HG02970 (cell line): ENCODE measurements around the gene MEAK7.

Source experiments
- ATAC-seq: cut with Tn5 transposase; IDR thresholded peaks from one replicate; pipeline ENCODE4 v1.9.1; 2021; ENCODE audit warnings: mild to moderate bottlenecking, moderate library complexity, moderate number of reproducible peaks; ENCODE audit not compliant: unreplicated experiment, low FRiP score

MEAK7 gene

DNA sequence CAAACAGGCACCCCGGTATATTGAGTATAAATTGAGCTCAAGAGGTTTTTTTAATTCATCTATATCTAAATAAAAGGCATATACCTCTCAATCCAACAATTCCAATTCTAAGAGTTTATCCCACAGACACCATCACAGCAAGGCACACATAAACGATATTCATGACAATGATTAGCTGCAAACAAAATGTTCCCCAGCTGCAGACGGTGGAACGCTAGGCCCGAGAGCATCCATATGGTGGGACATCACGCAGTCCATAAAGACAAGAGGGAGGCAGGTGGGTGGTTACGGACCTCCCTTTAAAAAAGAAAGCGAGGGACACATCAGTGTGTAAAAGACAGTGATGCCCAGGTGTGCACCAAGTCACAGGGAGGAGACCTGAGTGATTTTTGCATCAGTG lies 28.1 kb downstream of the MEAK7 start:
- ATAC-seq = no peak

DNA sequence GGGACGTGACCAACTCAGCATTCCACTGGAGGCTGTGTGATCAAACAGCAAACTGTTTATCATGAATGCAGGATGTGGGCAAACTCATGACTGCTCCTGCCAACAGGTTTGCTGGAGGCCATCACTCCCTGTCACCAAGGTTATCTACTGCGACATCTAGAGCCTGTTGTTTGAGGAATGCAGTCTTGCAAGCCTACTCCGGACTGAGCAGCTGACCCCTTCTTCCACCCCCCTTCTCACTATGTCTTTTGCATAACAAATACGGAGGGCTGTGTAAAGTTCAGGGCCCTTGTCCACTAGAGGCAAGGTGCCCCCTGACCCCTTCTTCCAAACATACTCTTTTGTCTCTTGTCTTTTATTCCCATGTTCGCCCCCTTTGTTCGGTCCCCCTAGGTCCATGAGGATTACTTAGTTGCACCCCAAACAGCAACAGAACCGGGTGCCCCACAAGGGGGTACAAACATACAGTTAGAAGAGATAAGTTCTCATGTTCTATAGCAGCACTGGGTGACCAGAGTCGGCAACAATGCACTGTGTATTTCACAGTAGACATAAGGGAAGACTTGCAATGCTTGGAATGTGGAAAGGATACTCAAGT lies 28.7 kb downstream of the MEAK7 start:
- no peak for ATAC-seq

DNA sequence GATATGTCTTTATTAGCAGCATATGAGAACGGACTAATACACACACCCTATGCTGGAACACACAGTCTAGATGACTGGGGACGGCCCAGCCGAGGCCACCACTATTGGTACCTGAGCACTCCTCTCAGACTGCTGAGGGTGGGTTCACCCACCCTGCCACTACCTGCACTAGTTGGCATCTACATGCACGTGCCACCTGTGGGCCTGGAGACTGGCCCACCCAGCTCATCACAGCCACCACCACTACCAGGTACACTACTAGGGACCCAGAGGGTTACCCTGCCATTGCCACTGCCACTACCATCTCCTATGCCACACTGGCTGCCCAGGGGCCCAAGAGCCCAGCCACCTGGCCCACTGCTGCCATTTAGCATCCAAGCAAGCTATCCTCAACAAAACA lies 32.5 kb downstream of the MEAK7 start:
- ATAC-seq = no peak

DNA sequence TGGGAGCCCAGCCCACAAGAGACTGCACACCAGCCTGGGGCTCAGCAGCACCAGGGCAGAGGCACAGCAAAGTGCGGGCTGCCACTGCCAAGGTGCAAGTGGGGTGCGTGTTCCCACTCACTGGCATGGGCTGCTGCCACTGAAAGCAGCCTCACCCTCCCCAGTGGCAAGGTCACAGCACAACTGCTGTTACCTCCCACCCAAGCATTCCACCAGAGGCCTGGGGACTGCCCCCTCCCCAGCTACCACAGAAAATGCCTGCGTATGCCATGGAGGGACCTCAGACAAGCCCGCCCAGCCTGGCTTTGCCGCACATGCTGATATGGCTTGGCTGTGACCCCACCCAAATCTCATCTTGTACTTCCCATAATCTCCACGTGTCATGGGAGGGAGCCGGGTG lies 33.1 kb downstream of the MEAK7 start:
- no peak for ATAC-seq

DNA sequence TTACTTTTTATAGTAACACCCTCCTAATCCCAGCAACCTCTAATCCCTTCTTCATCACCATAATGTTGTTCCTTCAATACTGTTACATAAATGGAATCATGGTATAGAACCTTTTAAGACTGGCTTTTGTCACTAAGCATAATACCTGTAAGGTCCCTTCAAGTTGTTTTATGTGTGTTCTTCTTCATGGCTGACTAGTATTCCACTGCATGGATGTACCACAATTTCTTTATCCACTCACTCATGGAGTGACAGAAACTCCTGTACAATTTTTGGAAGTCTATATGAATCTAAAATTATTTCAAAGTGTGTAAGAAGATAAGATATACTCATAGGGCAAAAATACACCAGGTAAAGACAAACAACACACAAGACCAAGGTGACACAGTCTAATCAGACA lies 36.8 kb downstream of the MEAK7 start:
- no peak for ATAC-seq

DNA sequence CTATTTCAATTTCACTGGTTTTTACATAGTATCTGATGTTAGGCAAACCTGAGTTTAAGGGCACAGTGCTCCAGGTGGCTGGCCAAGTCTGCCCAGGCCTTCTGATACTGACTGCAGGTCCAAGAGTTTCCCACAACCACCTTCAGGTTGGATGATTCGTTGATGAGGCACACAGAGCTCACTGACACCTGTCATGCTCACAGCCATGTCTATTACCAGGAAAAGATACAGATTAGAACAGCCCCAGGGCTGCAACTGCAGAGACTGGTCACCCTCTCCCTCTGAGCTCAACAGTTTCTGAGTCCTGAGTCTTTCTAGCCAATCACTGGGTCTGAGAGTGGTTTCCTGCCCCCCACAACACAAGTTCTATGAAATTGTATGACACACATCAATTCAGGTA lies 37.2 kb downstream of the MEAK7 start:
- ATAC-seq = no peak

DNA sequence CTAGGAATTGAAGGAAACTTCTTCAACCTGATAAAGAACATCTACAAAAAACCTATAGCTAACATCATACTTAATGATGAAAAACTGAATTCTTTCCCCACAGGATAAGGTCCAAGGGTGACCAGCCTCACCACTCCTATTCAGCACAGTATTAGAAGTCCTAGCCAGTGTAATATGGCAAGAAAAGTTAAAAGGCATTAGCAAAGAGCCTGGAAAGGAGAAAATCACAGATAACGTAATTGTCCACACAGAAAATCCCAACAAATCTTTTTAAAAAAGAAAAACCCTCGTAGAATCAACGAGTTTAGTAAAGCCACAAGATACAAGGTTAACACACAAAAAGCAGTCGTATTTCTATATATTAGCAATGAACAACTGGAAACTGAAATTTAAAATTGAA lies 37.8 kb downstream of the MEAK7 start:
- no peak for ATAC-seq

DNA sequence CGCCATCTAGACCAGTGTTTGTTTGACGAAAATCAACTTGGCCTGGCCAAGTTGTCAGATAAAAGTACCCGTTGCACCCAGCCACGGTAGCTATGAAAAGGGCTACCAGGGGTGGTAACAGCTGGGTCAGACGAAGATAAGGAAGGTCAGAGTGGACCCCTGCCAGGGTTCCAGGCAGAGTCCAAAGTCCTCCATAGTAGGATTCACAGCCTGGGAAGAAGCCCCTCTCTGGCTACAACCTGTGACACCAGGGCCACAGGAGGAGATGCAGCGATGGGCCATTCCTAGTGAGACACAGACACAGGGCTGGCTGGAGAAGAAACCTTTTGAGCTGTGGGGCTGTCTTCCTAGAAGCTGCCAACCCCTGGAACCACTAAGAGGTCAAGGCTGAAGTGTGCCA lies 39.3 kb downstream of the MEAK7 start:
- ATAC-seq = no peak

DNA sequence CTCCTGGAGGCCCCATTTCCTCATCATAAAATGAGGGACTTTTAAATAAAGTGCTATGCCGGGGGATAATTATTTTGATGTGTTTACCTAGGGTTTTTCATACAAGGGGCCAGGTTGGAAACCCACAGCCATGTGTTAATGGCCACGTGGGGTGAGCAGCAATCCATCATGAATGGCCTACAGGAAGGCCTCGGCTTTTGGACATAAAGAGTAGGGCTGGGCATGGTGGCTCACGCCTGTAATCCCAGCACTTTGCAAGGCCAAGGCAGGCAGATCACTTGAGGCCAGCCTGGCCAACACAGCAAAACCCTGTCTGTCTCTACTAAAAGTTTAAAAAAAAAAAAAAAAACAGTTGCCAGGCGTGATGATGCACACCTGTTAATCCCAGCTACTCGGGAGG lies 40.3 kb downstream of the MEAK7 start:
- ATAC-seq = no peak

DNA sequence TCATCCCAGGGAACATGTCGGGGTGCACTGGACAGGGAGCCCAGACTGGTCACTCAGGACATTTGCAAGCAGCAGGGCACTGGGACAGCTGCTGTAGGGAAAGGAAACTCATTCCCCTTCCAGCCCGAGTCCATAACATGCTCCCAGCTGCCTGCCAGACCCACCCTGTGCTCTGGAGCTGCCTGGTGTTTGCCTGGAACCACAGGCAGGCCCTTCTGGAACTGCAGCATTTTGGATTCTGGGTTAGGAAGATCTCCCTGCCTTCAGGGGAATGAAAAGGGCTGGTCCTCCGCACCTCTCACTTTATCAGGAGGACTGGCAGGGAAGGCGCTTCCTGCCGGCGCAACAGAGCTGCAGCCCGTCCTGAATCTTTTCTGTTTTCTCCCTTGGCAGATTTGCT lies 41.2 kb downstream of the MEAK7 start:
- ATAC-seq = no peak

DNA sequence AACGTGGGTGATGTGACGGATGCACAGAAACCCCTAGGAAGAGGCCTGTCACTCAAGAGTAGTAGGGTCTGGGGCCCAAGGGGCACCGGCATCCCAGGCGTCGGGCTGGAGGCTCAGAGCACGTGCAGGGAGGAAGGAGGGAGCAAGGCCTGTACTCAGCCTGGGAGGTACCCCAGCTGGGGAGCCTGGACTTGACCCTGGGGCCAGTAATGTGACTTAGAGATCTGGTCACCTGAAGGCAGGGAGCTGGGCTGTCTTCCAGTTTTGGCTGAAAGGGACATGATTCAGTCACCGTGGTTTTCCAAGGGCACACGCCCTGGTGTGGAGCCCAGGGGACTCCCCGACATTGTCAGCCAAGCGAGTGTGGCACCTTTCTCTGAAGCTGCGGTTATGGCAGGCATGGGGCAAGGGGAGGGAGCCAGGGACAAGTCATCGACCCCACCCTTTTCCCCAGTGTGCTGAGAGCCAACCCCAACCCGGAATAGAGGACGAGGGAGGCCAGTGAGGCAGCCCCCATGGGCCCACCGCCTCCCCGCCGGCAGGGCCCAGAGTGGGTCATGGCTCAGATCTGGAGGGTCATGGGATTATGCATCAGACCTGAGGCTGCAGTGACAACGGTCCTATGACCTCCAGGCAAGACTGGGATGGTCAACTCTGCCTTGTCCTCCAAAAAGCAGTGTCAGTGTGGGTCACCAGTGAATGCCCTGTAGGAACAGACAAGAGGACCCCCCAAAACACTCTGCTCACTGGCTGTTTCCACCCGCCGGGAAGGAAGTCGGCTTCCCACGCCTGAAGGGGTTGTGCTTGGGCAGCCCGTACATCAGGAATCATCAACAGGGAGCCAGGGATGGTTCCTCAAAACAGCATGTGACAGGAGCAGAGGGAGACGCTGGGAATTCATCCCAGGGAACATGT lies 41.9 kb downstream of the MEAK7 start:
- no peak for ATAC-seq

DNA sequence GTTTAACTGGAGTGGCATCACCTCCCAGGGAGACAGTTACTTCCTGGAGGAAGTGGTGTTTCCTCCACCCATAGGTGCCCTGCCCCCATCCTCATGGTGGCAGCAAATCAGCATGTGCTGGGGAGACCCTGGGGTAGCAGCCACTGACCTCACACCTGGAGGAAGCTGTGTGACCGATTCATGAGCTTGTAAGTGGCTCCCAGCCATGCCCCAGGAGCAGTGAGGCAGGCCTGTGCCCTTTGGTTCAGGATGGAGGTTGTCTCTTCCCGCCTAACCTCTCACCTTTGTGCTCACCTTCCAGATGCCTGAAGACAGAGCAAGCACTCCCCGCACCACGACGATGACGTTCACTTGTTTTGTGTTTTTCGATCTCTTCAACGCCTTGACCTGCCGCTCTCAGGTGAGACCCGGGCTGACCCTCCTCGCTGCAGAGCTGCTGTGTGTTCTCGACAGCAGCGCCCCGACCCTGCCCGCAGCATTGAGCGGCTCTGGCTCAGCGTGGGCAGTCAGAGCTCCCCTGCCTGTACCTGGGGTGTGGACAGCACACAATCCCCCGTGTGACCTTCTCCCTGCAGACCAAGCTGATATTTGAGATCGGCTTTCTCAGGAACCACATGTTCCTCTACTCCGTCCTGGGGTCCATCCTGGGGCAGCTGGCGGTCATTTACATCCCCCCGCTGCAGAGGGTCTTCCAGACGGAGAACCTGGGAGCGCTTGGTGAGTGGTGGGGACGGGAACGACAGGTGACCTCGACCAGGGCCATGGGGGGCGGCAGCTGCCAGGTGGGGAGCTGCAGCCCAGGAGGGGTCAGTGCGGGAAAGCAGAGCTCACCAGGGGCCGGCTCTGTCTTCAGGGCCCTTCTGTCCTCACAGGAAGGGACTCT lies 42.8 kb downstream of the MEAK7 start:
- no peak for ATAC-seq

DNA sequence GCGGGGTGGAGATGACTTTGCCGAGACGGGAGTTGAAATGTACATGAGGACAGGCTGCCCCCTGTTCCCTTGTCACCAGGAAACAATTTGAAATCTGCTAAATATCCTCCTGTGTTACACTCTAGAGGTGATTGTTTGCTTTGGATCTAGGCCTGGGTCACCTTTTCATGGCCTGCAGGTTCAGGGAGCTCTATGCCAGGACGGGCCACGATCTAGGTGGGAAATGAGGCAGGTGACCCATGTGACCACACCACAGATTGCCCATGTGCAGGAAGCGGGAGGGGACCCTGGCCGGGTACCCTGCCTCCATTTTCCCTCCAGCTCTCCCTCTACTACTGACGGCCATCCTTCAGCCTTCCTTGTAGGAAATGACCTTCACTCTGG lies 43.4 kb downstream of the MEAK7 start:
- ATAC-seq = no peak

DNA sequence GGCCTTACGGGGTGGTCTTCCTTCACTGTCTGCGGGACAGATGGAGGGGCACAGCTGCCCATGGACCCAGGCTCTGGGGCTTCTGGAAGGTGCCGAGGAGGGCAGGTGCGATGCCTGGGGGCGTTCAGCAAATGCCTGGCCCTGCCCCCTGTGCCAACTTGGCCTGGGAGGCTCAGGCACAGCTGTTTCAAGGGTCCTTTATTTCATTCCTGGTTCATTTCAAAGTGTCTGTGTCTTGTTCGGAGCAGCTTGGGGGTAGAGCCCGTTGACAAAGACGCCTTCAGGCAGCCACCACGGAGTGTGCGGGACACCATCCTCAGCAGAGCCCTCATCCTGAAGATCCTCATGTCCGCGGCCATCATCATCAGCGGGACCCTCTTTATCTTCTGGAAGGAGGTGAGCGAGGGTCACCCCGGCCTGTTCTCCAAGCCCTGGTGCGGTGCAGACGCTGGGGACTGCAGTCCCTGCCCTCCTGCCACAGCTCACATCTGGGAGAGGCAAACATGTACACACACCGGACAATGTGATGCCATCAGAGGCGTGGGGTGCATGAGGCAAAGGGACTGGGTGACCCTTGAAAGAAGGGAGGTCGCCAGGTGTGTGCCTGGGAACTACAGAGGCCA lies 43.9 kb downstream of the MEAK7 start:
- ATAC-seq = no peak

DNA sequence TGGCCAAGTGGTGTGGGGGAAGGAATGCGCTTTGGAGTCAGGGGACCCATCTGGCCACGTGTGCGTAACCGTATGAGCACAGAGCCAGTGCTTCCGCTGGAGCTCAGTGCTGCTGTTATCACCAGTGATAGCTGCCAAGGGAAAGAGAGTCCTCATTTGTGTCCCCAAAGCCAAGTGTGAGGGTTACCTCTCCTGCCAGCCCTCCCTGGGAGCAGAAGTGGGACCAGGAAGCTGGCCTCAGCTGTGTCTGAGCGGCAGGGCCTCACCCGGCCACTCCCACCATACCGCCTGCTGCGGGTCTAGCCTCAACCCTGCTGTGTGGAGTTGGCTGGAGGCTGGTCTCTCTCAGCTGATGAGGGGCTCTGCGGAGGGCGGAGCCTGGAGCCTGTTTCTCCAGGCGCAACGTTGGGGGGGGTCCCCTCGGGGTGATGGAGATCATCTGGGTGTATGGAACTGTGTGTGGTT lies 44.5 kb downstream of the MEAK7 start:
- no peak for ATAC-seq

DNA sequence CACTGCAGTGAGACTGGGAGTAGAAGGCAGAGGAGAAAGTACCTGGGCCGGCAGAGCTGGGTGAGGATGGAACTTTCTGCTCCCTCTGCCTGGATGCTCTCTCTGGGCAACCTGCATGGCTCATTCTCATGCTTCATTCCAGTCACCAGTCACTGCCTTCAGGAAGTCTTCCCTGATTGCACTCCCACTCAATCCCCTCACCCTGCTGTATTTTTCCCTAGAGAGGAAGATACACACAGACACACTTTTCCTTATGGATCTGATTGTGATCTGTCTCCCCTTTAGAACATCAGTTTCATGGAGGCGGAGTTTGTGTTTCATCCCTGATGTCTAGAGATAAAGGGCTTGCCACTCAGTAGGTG lies 44.9 kb downstream of the MEAK7 start:
- ATAC-seq = no peak

DNA sequence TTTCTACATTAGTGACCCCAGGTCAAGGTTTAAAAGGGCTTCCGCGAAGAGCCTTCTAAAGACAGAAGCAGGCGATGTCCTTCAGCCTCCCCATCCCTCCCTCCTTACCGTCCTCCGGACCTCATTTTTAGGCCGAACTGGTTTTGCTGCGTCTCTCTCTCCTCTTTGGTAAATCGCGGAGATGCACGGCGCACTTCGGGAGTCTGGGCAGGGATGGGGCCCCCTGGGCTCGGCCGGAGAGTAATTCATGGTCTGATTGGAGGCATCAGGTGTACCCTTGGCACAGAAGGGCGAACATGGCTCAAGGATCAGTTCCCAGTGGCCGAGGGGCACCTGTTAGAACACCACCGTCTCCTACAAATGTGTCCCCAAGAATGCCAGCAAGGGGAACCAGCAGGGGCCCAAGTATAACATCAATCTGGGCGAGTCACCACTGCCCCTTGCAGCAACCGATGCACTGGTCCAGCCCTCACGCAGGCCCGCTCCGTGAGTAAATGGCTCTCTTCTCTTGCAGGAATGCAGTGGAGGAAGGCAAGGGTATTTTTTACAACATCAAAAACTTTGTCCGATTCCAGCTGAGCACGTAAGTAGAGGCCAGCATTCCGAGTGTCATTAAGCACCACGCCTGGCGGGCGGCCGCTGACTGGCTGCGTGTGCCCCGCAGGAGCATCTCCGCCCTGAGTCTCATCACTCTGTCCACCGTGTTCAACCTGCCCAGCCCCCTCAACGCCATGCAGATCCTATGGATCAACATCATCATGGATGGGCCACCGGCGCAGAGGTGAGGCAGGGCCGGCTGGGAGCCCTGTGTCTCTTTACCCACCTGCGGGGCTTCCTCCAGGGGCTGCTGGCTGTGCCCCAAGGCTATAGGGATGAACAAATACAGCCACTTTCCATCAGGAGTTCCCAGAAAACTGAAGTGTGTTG lies 45.6 kb downstream of the MEAK7 start:
- no peak for ATAC-seq

DNA sequence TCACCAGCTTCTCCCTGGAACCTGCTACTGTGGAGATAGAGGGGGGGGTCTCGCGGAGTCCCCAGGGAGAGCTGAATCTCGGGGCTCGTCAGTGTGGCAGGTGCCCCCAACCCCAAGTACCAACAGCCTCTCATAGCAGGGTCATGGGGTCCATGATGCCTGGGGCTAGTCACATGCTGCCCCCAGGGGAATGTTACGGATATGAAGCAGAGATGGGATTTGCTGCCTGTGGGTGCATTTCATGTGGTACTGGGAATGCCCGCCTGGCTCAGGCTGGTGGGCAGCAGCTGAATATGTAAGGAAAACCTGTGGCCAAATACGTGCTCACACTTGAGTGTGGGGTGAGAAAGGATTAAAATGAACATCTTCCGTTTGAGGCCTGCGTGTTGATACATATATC lies 49.4 kb downstream of the MEAK7 start:
- no peak for ATAC-seq
